Measurements from ENCODE around the gene CFAP99. TPM values are rescaled to one million over a fixed set of nuclear protein-coding genes. Genes with fewer than 3 reads are reported as not detected.

CFAP99 gene
- total and polyA plus RNA-seq, 2 experiments from 2014 or later, result not detected

- no peak for DNase-seq (ENCODE audit: low spot score)
- no peaks in the 10 kb centered on the region for H3K27me3 ChIP-seq (ENCODE audit: insufficient read depth)
- peaks cover 33% of the 10 kb centered on the region for H3K36me3 ChIP-seq (ENCODE audit: insufficient read depth)
- no peak for TF ChIP-seq CREB1 (CRISPR knock-in tag; IDR thresholded peaks at IDR 0.05; ENCODE audit: low read depth)
- TF ChIP-seq ZNF114 (CRISPR knock-in tag; IDR thresholded peaks at IDR 0.05), result no peak
- TF ChIP-seq CTCF (conservative IDR thresholded peaks at IDR 0.05; ENCODE audit: low read depth in 2 of 2), result no peak
- TF ChIP-seq EZH2 (IDR thresholded peaks at IDR 0.05; ENCODE audit: low read depth, unreplicated experiment), result no peak
- no peak for TF ChIP-seq ZNF331 (CRISPR knock-in tag; IDR thresholded peaks at IDR 0.05; ENCODE audit: low read depth)
- TF ChIP-seq, protein P1, sequence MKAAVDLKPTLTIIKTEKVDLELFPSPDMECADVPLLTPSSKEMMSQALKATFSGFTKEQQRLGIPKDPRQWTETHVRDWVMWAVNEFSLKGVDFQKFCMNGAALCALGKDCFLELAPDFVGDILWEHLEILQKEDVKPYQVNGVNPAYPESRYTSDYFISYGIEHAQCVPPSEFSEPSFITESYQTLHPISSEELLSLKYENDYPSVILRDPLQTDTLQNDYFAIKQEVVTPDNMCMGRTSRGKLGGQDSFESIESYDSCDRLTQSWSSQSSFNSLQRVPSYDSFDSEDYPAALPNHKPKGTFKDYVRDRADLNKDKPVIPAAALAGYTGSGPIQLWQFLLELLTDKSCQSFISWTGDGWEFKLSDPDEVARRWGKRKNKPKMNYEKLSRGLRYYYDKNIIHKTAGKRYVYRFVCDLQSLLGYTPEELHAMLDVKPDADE (IDR thresholded peaks at IDR 0.05), result no peak
- TF ChIP-seq ZNF462 (CRISPR knock-in tag; IDR thresholded peaks at IDR 0.05), result no peak
- no peak for TF ChIP-seq NANOG (IDR thresholded peaks at IDR 0.05; ENCODE audit: borderline replicate concordance)
- no peak for TF ChIP-seq POLR2AphosphoS5 (IDR thresholded peaks at IDR 0.05; ENCODE audit: low read depth)
- no peak for TF ChIP-seq REST (IDR thresholded peaks at IDR 0.05; ENCODE audit: unreplicated experiment)
- TF ChIP-seq EZH2phosphoT487 (IDR thresholded peaks at IDR 0.05; ENCODE audit: unreplicated experiment), result no peak
- ATAC-seq, result no peak
- no peaks in the 10 kb centered on the region for H3K4me1 ChIP-seq (ENCODE audit: insufficient read depth)
- no peak overlapping the region for H3K4me2 ChIP-seq
- H3K4me1 Mint-ChIP-seq, result no peaks in the 10 kb centered on the region
- H3K36me3 Mint-ChIP-seq (ENCODE audit: low read depth), result peaks cover 71% of the 10 kb centered on the region
- H4K20me1 ChIP-seq (replicated peaks; ENCODE audit: insufficient read depth), result peaks cover 25% of the 10 kb centered on the region
- no peaks in the 10 kb centered on the region for H3K9me3 Mint-ChIP-seq
- no peak overlapping the region for H3K27ac Mint-ChIP-seq
- H3K79me2 ChIP-seq (replicated peaks; ENCODE audit: insufficient read depth), result peaks cover 58% of the 10 kb centered on the region
- no peak overlapping the region for H2AFZ ChIP-seq
- no peak overlapping the region for H3K4me3 ChIP-seq
- H3K4me3 Mint-ChIP-seq, result no peak overlapping the region
- H3K27me3 Mint-ChIP-seq (ENCODE audit: insufficient read depth, low read depth, poor library complexity), result peaks cover 2% of the 10 kb centered on the region
- H3K27ac ChIP-seq (ENCODE audit: low read depth), result peak overlapping the region; percentile 19; the same call in 1 of the 2 replicates
- H3F3A ChIP-seq (replicated peaks; ENCODE audit: low read depth), result peaks cover 4% of the 10 kb centered on the region; the same call in 1 of the 2 replicates
- no peaks in the 10 kb centered on the region for H3K9me2 ChIP-seq (ENCODE audit: insufficient read depth)
Observed at GRCh38 chr4:2507259-2507658, 88.5 kb downstream of the CFAP99 start.

All from GM23338 (cell line).